SK-N-SH treated with all-trans-retinoic acid at 6 μM for 48 hours (cell line): ENCODE results near the gene R3HDM1.
"Not testable (repeated sequence)": the region's sequence is repeated elsewhere in the genome, so short reads cannot be mapped to it uniquely, and the experiment has no call there.

Experiments used
- ATAC-seq: fragments of 200-7000 bp; cut with Tn5 transposase; 3 replicates; pipeline ENCODE4 v1.9.1; 2020; ENCODE audit warnings: mild to moderate bottlenecking, moderate library complexity
- ARNTL ChIP-seq: fragments of 450-650 bp; formaldehyde crosslinking; IDR thresholded peaks from 2 replicates; pipeline ENCODE4 v1.5.0; 2020; ENCODE audit warnings: low read depth, mild to moderate bottlenecking, moderate library complexity, borderline replicate concordance
- BACH2 ChIP-seq: fragments of 250-450 bp; sonication (Bioruptor Pico); IDR thresholded peaks from 2 replicates; pipeline ENCODE4 v1.9.0; 2021; ENCODE audit warnings: mild to moderate bottlenecking, borderline replicate concordance
- CSDC2 ChIP-seq: fragments of 250-450 bp; sonication (Bioruptor Pico); IDR thresholded peaks from 2 replicates; pipeline ENCODE4 v1.5.0; 2020; ENCODE audit warnings: mild to moderate bottlenecking, moderate library complexity
- CSRNP3 ChIP-seq: fragments of 250-450 bp; sonication (Bioruptor Pico); IDR thresholded peaks from 2 replicates; pipeline ENCODE4 v1.5.1; 2021; ENCODE audit warnings: mild to moderate bottlenecking, moderate library complexity
- ESRRG ChIP-seq: fragments of 250-450 bp; sonication (Bioruptor Pico); IDR thresholded peaks from 2 replicates; pipeline ENCODE4 v1.6.1; 2021; ENCODE audit warnings: mild to moderate bottlenecking
- ISL1 ChIP-seq: fragments of 250-450 bp; sonication (Bioruptor Pico); IDR thresholded peaks from 2 replicates; pipeline ENCODE4 v2.1.2; 2022; ENCODE audit warnings: mild to moderate bottlenecking, moderate library complexity
- OSR1 ChIP-seq: fragments of 250-450 bp; sonication (Bioruptor Pico); IDR thresholded peaks from 2 replicates; pipeline ENCODE4 v1.8.0; 2022; ENCODE audit warnings: moderate library complexity, mild to moderate bottlenecking, inconsistent platforms
- PPARA ChIP-seq: fragments of 250-450 bp; sonication (Bioruptor Pico); IDR thresholded peaks from 2 replicates; pipeline ENCODE4 v1.5.0; 2020; ENCODE audit warnings: mild to moderate bottlenecking, borderline replicate concordance
- RARB ChIP-seq: fragments of 250-450 bp; sonication (Bioruptor Pico); IDR thresholded peaks from 2 replicates; pipeline ENCODE4 v1.8.0; 2021; ENCODE audit warnings: mild to moderate bottlenecking, moderate library complexity
- SNAI2 ChIP-seq: fragments of 250-450 bp; sonication (Bioruptor Pico); IDR thresholded peaks from 2 replicates; pipeline ENCODE4 v1.5.0; 2020; ENCODE audit warnings: mild to moderate bottlenecking, moderate library complexity
- TOX ChIP-seq: fragments of 250-450 bp; sonication (Bioruptor Pico); IDR thresholded peaks from 2 replicates; pipeline ENCODE4 v1.8.0; 2021; ENCODE audit warnings: mild to moderate bottlenecking, moderate library complexity, borderline replicate concordance
- ZC3H10 ChIP-seq: fragments of 250-450 bp; sonication (Bioruptor Pico); IDR thresholded peaks from 2 replicates; pipeline ENCODE4 v1.5.1; 2021; ENCODE audit warnings: mild to moderate bottlenecking, moderate library complexity
- ZFP3 ChIP-seq: fragments of 250-450 bp; sonication (Bioruptor Pico); IDR thresholded peaks from 2 replicates; pipeline ENCODE4 v1.5.0; 2020; ENCODE audit warnings: mild to moderate bottlenecking, moderate library complexity
- ZFP30 ChIP-seq: fragments of 450-650 bp; formaldehyde crosslinking; IDR thresholded peaks from 2 replicates; pipeline ENCODE4 v1.5.0; 2022; ENCODE audit warnings: mild to moderate bottlenecking, moderate library complexity
- ZNF565 ChIP-seq: fragments of 450-650 bp; formaldehyde crosslinking; conservative IDR thresholded peaks from 2 replicates; pipeline ENCODE4 v1.5.0; 2020; ENCODE audit warnings: low read depth, mild to moderate bottlenecking, moderate library complexity
- ZNF70 ChIP-seq: fragments of 450-650 bp; formaldehyde crosslinking; IDR thresholded peaks from 2 replicates; pipeline ENCODE4 v1.5.0; 2020; ENCODE audit warnings: mild to moderate bottlenecking, moderate library complexity
- ZNF8 ChIP-seq: fragments of 450-650 bp; formaldehyde crosslinking; IDR thresholded peaks from 2 replicates; pipeline ENCODE4 v1.5.0; 2020; ENCODE audit warnings: mild to moderate bottlenecking, moderate library complexity
- TF ChIP-seq, protein P1 (sequence below): fragments of 250-450 bp; sonication (Bioruptor Pico); IDR thresholded peaks from 2 replicates; pipeline ENCODE4 v1.8.0; 2021; ENCODE audit warnings: low read depth, mild to moderate bottlenecking, moderate library complexity, borderline replicate concordance
- TF ChIP-seq, protein P2 (sequence below): fragments of 250-450 bp; sonication (Bioruptor Pico); IDR thresholded peaks from 2 replicates; pipeline ENCODE4 v1.5.1; 2020; ENCODE audit warnings: low read depth, mild to moderate bottlenecking, moderate library complexity
- TF ChIP-seq, protein P3 (sequence below): fragments of 250-450 bp; sonication (Bioruptor Pico); IDR thresholded peaks from 2 replicates; pipeline ENCODE4 v1.5.0; 2020; ENCODE audit warnings: mild to moderate bottlenecking, moderate library complexity

R3HDM1 gene

DNA sequence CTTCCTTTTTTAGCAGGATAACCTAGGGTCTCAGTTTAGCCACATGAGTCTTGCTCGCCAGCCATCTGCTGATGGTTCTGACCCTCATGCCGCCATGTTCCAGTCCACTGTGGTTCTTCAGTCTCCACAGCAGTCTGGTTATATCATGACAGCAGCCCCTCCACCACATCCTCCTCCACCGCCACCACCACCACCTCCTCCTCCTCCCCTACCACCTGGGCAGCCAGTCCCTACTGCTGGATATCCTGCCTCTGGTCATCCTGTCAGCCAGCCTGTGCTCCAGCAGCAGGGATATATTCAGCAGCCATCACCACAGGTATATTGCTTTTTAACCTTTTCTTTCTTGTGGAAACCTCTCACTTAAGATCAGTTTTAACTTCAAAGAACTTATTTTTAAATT is 120.4 kb downstream of the R3HDM1 start:
- no peak for TF ChIP-seq ZC3H10 (CRISPR knock-in tag)
- TF ChIP-seq BACH2 = no peak
- no peak for TF ChIP-seq ZFP30 (CRISPR knock-in tag)
- no peak for TF ChIP-seq ISL1 (CRISPR knock-in tag)
- TF ChIP-seq SNAI2 (CRISPR knock-in tag) = no peak
- TF ChIP-seq RARB = no peak
- TF ChIP-seq ESRRG (CRISPR knock-in tag) = no peak
- no peak for TF ChIP-seq TOX (CRISPR knock-in tag)
- no peak for TF ChIP-seq ZNF565 (CRISPR knock-in tag)
- TF ChIP-seq, protein P1, sequence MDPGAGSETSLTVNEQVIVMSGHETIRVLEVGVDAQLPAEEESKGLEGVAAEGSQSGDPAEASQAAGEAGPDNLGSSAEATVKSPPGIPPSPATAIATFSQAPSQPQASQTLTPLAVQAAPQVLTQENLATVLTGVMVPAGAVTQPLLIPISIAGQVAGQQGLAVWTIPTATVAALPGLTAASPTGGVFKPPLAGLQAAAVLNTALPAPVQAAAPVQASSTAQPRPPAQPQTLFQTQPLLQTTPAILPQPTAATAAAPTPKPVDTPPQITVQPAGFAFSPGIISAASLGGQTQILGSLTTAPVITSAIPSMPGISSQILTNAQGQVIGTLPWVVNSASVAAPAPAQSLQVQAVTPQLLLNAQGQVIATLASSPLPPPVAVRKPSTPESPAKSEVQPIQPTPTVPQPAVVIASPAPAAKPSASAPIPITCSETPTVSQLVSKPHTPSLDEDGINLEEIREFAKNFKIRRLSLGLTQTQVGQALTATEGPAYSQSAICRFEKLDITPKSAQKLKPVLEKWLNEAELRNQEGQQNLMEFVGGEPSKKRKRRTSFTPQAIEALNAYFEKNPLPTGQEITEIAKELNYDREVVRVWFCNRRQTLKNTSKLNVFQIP (CRISPR knock-in tag) = no peak
- no peak for TF ChIP-seq ZNF8 (CRISPR knock-in tag)
- no peak for TF ChIP-seq CSRNP3 (CRISPR knock-in tag)
- no peak for TF ChIP-seq ARNTL (CRISPR knock-in tag)
- no peak for TF ChIP-seq PPARA
- TF ChIP-seq CSDC2 (CRISPR knock-in tag) = no peak
- TF ChIP-seq, protein P2, sequence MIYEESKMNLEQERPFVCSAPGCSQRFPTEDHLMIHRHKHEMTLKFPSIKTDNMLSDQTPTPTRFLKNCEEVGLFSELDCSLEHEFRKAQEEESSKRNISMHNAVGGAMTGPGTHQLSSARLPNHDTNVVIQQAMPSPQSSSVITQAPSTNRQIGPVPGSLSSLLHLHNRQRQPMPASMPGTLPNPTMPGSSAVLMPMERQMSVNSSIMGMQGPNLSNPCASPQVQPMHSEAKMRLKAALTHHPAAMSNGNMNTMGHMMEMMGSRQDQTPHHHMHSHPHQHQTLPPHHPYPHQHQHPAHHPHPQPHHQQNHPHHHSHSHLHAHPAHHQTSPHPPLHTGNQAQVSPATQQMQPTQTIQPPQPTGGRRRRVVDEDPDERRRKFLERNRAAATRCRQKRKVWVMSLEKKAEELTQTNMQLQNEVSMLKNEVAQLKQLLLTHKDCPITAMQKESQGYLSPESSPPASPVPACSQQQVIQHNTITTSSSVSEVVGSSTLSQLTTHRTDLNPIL (CRISPR knock-in tag) = no peak
- TF ChIP-seq, protein P3, sequence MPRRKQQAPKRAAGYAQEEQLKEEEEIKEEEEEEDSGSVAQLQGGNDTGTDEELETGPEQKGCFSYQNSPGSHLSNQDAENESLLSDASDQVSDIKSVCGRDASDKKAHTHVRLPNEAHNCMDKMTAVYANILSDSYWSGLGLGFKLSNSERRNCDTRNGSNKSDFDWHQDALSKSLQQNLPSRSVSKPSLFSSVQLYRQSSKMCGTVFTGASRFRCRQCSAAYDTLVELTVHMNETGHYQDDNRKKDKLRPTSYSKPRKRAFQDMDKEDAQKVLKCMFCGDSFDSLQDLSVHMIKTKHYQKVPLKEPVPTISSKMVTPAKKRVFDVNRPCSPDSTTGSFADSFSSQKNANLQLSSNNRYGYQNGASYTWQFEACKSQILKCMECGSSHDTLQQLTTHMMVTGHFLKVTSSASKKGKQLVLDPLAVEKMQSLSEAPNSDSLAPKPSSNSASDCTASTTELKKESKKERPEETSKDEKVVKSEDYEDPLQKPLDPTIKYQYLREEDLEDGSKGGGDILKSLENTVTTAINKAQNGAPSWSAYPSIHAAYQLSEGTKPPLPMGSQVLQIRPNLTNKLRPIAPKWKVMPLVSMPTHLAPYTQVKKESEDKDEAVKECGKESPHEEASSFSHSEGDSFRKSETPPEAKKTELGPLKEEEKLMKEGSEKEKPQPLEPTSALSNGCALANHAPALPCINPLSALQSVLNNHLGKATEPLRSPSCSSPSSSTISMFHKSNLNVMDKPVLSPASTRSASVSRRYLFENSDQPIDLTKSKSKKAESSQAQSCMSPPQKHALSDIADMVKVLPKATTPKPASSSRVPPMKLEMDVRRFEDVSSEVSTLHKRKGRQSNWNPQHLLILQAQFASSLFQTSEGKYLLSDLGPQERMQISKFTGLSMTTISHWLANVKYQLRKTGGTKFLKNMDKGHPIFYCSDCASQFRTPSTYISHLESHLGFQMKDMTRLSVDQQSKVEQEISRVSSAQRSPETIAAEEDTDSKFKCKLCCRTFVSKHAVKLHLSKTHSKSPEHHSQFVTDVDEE (CRISPR knock-in tag) = no peak
- no peak for TF ChIP-seq ZNF70 (CRISPR knock-in tag)
- no peak for TF ChIP-seq OSR1 (CRISPR knock-in tag)
- TF ChIP-seq ZFP3 = no peak
- TF ChIP-seq, all 23 proteins: peak for 0
- no peak for ATAC-seq

GRCh38 chr2:135654239-135654638 is 123.0 kb downstream of the R3HDM1 start:
- ATAC-seq = not testable (repeated sequence)

- ATAC-seq = no peak
- TF ChIP-seq, protein P2 (CRISPR knock-in tag) = no peak
- TF ChIP-seq ZNF8 (CRISPR knock-in tag) = no peak
Measured at GRCh38 chr2:135657806-135658582, 126.7 kb downstream of the R3HDM1 start.

DNA sequence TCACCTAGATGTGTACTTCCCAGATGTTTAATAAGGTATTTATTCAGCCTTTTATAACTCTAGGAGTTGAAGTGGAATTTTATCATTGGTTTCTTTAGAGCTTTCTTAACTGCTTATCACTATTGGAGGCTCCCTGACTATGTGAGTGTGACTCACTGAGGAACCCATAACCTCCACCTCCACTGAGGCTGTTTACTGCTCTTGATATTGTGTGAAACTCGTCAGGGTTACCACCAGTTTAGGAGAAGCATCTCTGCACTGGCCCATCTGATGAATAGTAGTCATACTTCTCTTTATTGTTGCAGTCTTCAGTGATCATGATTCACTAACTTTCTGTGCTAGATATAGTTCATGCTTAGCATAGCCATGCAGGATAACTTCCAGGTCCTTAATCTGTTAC is 130.8 kb downstream of the R3HDM1 start:
- TF ChIP-seq ISL1 (CRISPR knock-in tag) (no peak), ZFP3 (no peak), PPARA (no peak)
- ATAC-seq = no peak
